ENCODE measurements around the gene TRIM26.

GRCh38 chr6:30211306-30211705 lies 1.9 kb downstream of the TRIM26 start:
- no peak for TF ChIP-seq EP300 (IDR thresholded peaks at IDR 0.05)
- TF ChIP-seq, protein P1, sequence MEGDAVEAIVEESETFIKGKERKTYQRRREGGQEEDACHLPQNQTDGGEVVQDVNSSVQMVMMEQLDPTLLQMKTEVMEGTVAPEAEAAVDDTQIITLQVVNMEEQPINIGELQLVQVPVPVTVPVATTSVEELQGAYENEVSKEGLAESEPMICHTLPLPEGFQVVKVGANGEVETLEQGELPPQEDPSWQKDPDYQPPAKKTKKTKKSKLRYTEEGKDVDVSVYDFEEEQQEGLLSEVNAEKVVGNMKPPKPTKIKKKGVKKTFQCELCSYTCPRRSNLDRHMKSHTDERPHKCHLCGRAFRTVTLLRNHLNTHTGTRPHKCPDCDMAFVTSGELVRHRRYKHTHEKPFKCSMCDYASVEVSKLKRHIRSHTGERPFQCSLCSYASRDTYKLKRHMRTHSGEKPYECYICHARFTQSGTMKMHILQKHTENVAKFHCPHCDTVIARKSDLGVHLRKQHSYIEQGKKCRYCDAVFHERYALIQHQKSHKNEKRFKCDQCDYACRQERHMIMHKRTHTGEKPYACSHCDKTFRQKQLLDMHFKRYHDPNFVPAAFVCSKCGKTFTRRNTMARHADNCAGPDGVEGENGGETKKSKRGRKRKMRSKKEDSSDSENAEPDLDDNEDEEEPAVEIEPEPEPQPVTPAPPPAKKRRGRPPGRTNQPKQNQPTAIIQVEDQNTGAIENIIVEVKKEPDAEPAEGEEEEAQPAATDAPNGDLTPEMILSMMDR (IDR thresholded peaks at IDR 0.05): no peak
- TF ChIP-seq POLR2A (IDR thresholded peaks at IDR 0.05): no peak

Data from upper lobe of left lung (tissue), 4 donors.